GM19240 (cell line): ENCODE data around the gene F3.

Experiments
- DNase-seq: peaks from one replicate; pipeline ENCODE4 v3.0.0; 2011; ENCODE audit warnings: low spot score; ENCODE audit not compliant: insufficient read length

F3 gene

GRCh38 chr1:94553323-94553730, 11.8 kb upstream of the F3 start:
- DNase-seq = no peak

DNA sequence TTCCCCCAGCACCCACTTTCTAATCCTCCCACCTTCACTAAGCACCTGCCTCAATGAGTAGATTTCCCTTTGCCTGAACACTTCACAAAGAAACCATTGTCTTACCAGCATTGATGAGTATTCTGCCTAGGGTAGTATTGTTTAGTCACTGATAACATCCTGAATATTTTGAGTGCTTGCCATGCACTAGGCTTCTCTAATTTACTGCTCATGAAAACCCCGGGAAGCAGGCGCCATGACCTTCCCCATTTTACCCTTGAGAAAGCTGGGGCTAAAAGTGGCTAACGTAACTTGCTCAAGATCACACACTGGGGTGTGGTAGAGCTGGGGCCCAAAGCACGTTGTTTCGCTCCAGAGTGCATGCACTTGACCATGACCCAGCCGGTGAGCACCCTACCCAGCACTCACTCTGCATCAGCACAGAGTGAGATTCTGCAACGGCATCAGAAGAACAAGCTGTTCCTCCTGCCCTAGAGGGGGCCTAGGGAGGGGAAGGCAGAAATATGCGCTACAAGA, 10.6 kb upstream of the F3 start:
- no peak for DNase-seq

DNA sequence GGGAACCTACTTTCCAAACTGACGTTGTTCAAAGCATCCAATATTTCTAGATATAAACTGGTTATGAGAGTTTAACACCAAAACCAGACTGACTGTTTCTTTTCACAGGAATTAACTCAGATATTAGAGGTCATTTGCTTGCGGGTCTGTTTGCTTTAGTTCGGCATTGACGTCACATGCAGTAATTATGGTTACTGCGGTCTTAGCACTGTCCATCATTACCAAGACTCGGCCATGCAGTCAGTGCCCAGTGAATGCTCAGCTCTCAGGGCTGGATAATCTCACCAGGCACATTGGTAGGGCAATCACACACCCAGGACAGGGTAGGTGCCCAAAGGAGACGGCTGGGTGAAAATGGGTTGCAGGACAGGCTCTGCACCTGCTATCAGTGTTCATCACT, 9.9 kb upstream of the F3 start:
- DNase-seq = no peak

DNA sequence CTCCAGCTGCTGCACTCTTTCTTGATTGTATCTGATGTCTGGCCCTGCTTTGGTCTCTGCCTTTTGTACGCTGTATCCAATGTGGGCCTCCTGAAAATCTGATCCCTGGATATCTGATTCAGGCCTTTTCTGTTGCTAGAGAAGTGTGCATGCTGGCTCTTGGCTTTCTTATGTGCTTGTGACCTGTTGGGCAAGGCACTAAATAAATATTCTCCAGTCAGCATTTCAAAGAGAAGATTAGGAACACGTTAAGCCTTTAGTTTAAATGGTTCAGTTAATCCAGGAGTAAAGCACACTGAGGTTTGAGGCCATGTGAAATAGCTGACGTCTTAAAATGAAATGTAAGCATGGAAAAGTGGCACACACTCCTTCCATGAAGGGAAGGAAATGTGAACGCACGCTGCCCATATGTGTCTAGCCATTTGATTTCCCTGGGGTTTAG, 9.3 kb upstream of the F3 start:
- DNase-seq = no peak

DNA sequence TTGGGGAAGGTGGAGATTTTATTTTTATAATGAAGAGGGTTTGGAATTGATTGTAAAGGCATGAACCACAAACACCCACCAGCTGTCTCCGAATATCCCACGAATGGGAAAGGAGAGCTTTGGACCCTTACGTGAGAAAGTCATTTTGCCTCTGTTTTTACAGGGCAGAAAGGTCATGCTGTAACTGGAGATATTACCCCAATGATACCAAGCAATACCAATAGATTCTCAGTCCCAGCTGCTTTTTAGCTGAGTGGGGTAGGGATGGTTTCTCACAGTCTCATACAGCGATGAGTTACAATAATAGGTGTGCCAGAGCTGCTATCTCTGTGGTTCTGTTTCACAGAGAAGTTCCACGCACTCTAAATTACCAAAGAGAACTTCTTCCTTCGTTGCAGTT, 8.8 kb upstream of the F3 start:
- no peak for DNase-seq

- DNase-seq = no peak
Measured at GRCh38 chr1:94549706-94550105, 8.1 kb upstream of the F3 start.

DNA sequence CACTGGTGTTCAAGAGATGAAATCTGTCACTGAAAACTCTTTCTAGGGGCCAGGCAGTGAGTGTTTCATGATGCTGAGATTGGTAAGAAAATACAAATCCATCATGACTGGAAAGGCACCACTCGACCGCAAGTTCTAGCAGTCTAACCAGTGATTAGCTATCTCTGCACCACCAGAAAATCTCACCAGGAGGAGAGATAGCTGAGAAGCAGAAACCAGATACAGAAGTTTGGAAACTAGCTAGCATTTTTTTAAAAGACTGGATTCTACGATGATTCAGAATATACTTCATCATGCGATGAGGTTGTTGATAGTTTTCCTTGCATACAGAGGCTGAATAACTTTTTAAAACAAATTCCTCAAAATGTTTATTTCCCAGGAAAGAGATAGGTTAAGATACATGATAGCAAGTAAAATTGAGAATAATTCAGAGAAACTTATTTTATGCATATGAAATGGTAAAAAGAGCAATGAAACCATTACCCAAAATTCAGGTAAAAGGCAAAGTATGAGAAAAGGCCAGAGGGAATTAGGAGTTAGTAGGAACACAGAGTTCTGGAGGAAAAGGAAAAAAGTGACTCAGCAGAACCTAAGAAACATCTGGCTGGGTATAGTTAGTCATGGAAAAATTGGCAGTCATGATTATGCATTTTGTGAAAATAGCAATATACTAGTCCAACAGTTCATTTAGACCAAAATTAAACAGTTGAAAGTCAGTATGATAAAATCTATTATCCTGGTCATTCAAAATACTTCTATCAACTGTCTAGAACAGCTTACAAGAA, 3.3 kb upstream of the F3 start:
- no peak for DNase-seq

DNA sequence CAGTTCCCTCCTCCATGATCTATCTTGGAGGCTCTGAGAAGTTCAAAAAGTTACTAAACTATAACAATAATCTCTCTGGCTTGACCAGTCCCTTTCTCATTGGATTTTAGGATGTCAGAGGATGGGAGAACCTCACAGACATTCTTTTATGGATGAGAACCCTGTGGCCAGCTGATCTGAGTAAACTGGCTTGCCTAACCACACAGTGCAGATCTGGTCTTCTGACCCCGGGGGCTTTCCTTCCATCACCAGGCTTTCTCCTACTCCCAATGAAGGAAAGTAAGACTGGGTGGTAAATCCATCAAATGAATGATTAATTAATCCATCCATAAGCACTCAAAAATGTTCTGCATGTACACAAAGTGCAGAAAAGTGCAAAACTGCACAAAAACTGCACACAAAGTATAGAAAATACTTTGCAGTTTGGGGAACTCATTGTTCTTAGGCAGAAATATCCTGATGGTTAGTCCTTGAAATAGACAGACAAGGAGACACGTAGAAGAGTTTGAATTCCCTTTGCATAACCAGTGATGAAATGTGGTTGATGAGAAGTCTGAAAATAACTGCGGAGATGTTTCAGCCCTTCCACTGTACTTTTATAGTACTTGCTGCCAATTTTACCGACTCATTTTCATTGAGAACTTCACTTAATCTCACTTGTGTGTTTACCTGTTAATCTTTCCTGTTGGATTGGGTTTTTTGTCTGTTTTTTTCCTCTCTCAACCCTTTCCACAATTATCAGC, 2.5 kb upstream of the F3 start:
- no peak for DNase-seq

GRCh38 chr1:94543001-94543400, 1.4 kb upstream of the F3 start:
- no peak for DNase-seq

GRCh38 chr1:94542088-94542870, 720 bp upstream of the F3 start:
- no peak for DNase-seq

DNA sequence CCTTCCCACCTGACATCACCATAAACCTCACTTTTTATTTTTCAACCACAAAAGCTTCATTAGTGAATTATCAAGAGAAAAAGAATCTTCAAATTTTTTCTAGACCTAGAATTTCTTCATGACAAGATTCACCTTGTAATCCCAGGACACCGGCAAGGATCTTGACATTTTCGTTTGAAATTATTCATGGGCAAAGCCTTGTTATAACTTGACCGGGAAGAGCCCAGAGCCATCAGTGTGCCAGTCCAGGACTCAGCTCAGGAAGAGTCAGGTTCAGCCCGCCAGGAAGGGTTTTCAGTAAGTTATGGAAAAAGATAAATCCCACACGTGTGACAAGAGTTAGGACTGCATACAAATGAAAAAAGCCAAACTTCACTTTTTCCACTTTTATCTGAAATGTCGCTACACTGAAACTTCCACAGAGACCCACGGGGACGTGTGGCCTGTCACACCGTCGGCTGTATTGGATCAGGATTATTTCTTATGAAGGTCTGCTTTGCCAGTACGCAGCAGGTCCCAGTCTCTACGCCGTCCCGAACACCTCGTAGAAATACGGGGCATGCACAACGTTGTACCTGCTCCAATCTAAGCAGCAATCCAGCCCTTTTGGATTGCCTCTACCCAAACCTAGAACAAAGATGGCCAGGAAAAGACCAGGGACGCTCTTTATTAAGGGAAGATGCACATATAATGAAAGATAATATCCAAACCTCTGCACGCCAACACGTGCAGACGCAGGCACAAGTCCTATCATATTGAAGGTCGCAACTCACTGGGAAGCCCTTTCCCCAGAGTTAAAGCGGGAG, 916 bp downstream of the F3 start:
- no peak for DNase-seq

DNA sequence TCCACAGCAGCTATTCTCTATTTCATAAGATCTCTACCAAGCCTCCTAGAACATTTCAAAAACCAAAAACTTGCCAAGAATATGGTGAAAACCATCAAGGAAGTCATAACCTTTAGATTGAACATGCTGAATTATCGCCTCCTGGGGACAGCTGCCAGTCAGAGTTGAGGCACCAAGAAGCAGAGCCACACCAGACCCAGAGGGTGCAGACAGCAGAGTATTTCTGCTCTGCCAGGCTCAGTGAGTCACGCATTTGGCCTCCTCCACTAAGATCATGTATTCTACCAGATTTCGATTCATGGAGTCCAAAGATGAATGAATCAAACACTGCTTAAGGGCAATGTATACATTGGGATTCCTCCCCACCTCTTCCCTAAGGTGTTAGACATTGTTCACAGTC, 2.1 kb downstream of the F3 start:
- DNase-seq = no peak

DNA sequence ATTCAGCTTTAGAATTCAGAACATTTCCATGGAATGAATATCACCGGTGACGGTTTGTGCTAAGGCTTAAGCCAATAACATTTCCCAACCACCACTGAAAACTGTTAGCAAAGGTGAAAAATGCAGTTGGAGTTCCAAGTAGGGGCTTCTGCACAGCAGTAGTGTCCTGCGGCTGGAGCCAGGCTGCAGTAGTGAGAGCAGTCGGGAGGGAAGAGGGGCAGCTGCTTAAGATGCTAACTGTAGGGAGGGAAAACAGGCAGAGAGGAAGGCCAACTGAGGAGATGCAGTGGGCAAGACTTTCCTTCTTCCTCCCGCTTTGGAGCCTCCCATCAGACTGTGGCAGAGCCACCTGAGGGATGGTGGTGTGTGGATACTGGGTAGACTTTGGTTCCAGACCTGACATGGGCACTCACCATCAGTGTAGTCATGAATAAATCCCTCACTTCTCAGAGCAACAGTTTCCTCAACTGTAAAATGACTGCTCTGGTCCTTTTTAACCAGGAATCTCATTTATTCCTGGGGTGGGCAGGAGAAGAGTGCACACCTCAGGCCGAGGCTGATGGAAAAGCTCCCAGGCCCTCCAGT, 3.2 kb downstream of the F3 start:
- no peak for DNase-seq

DNA sequence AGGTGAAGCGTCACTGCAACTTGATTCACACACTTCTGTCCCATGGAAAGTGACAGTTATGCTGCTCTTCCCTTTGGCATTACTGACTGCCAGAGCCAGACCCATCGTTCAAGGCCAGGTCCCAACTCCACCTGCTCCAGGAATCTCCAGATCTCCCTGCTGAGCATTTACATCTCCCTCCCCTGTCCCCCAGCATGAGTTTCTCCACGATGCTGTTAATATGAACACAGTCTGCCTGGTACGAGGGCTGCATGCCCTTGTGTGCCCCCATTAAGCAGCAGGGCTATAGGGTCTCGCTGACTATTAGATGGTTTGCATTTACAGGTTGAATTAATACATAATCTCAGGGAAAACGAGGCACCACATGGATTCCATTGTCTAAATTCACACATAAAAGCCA, 4.3 kb downstream of the F3 start:
- no peak for DNase-seq

DNA sequence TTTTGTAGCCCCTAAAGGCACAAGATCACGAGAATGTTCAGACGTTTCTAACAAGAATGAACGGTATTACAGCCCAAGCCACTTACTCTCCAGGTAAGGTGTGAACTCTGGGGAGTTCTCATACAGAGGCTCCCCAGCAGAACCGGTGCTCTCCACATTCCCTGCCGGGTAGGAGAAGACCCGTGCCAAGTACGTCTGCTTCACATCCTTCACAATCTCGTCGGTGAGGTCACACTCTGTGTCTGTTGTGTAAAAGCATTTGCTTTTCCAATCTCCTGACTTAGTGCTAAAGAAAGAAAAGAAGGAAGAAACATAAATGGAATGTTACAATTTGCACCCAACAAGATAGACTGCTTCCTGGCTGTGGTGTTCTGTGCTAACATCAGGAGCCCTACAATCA, 5.7 kb downstream of the F3 start:
- DNase-seq = no peak

- no peak for DNase-seq
Measured at GRCh38 chr1:94535095-94535494, 6.5 kb downstream of the F3 start.

DNA sequence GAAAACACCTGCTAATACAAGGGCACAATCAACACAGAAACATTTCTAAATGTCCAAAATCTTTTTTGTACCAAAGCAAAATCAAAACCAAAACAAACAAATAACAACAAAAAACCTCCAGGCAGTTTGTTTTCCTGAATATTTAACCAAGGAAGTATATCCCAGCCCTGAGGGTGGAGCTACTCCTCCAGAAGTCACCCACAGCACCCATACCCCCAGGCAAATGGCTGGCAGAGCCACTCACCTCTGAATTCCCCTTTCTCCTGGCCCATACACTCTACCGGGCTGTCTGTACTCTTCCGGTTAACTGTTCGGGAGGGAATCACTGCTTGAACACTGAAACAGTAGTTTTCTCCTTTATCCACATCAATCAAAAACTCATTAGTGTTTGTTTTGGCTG, 9.5 kb downstream of the F3 start:
- no peak for DNase-seq

- DNase-seq = no peak
Measured at GRCh38 chr1:94531664-94532063, 9.9 kb downstream of the F3 start.

DNA sequence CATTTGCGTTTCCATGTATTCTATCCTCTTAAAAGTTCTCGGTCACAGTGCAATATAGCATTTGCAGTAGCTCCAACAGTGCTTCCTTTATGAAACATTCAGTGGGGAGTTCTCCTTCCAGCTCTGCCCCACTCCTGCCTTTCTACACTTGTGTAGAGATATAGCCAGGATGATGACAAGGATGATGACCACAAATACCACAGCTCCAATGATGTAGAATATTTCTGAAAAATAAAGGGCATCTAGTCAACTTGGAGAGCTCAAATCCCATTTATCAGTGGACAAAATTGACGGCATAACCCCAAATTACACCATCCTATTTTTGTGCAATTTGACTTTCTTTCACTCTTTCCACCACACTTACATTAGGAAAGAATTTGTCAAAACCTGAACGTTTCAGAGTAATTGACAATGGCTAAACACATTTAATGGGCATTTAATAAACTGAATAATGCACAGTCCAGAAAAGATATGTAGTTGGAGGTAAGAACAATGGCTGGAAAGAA, 11.1 kb downstream of the F3 start:
- DNase-seq = no peak

DNA sequence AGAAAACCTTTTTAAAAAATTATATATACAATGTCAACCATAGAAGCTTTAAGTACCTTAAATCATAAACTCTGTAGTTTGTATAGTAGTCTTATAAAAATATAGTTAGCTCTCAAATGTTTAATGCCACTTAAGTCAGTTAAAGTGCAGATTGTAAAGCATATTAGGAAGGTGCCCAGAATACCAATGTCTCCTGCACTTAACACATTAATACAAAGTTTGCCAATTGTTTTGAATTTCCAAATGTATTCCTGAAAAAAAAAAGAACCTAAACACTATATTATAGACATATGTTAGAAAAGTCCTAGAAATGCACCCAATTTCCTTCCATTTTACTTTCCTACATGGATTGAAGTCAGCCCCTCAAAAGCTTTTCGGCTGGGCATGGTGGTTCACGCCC, 12.1 kb downstream of the F3 start:
- no peak for DNase-seq

GRCh38 chr1:94528826-94529225, 12.7 kb downstream of the F3 start:
- DNase-seq = no peak
